Measurements from ENCODE around the gene NBPF3.
"Not testable (repeated sequence)": the region's sequence is repeated elsewhere in the genome, so short reads cannot be mapped to it uniquely, and the experiment has no call there.

DNA sequence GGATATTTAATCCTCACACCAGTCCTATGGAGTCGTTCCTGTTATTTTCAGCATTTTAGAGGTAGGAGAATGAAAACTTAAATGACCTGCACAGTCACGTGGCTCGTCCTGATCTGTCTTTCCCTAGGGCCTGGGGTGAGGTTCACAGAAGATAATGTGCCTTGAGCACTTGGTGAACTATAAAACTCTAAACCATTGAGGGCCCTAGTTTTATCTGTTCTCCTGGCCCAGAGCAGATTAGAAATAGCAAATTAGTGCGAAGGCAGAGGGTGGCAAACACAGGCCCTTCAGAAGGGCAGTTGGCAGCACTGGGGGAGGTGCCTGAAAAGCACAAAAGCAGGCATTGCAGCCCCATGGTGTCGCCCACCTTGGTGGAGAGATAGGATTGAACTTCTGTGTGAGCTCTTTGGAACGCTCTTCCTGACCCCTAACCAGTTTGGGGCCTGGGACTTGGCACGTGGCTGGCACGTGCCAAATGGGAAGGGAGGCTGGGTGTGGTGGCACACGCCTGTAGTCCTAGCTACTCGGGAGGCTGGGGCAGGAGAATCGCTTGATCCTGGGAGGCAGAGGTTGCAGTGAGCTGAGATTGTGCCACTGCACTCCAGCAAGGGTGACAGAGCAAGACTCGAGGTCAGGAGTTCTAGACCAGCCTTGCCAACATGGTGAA lies 1.2 kb upstream of the NBPF3 start:
- TF ChIP-seq CTCF, EZH2 (IDR thresholded peaks at IDR 0.05): not testable (repeated sequence)

All from neural progenitor cell (in vitro differentiated cells).